Measurements from ENCODE around the gene CRYBG3. TPM values are rescaled to one million over a fixed set of nuclear protein-coding genes. Genes with fewer than 3 reads are reported as not detected.

The CRYBG3 gene
- total RNA-seq, 1 experiment from 2014 or later, result 5.9 TPM

DNA sequence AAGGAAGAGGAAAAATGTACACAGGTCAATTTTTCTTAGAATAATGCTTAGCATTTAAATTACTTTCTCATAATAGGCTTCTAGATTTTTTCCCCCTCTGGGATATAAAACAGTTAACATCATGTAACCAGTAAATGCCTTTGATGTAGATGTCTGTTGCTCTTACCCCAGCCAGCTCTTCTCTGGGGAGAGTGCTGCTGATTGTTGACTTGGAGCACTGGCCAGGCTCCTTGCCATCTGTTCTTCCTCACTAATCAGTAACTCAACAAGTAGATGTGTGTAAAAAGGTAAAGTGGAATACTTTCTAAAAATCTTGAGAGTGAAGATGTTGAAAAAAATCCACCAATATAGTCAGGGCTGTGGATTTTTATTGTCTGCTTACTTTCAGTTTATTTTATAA lies 108.2 kb downstream of the CRYBG3 start:
- H2BK12ac ChIP-seq (ENCODE audit: insufficient read length, low read depth, low read length), result no peak overlapping the region
- DNase-seq, result no peak
- peak overlapping the region in 1 of 3 experiments; percentile 29; a peak in 1 of 7 replicates for H3K27ac Mint-ChIP-seq

More for the DNA sequence above, 108.2 kb downstream of the CRYBG3 start:
- H2BK5ac ChIP-seq (ENCODE audit: insufficient read length, low read length), result no peak overlapping the region
- H3K27me3 ChIP-seq (ENCODE audit: insufficient read depth, low read length), result no peaks in the 10 kb centered on the region
- H3K79me2 ChIP-seq (ENCODE audit: insufficient read depth, low read length), result no peaks in the 10 kb centered on the region
- no peak overlapping the region for H2BK20ac ChIP-seq (ENCODE audit: low read depth, low read length, poor library complexity, severe bottlenecking)
- H2BK15ac ChIP-seq (ENCODE audit: low read depth, low read length), result no peak overlapping the region
- H3K4me2 ChIP-seq (ENCODE audit: insufficient read depth, insufficient read length, low read length), result no peak overlapping the region
- H3K18ac ChIP-seq (ENCODE audit: insufficient read length, low read depth, low read length), result no peak overlapping the region
- H3K56ac ChIP-seq (ENCODE audit: insufficient read length, low read depth, low read length), result no peak overlapping the region
- Mint-ChIP-seq H3K4me1 (no peaks in the 10 kb centered on the region), H3K9me3 (no peaks in the 10 kb centered on the region), H3K36me3 (ENCODE audit: insufficient read depth in 1 of 3, low read depth in 3 of 3) (peaks cover 0 to 3% (median 0%) of the 10 kb centered on the region in 3 experiments; a peak in 2 of 7 replicates), H3K27me3 (ENCODE audit: low read depth) (no peaks in the 10 kb centered on the region), H3K4me3 (no peak overlapping the region)
- H3T11ph ChIP-seq (ENCODE audit: low read length), result no peak overlapping the region
- no peaks in the 10 kb centered on the region for H3K9me3 ChIP-seq (ENCODE audit: control insufficient read depth, low read depth, low read length)
- no peak overlapping the region for H3K4ac ChIP-seq (ENCODE audit: low read depth, low read length)
- H3K23me2 ChIP-seq (ENCODE audit: insufficient read length, low read depth, low read length, poor library complexity, severe bottlenecking), result no peaks in the 10 kb centered on the region
- H3K27ac ChIP-seq (ENCODE audit: insufficient read length, low read depth, low read length), result no peak overlapping the region
- H3K79me1 ChIP-seq (ENCODE audit: insufficient read depth, low read depth, low read length, poor library complexity, severe bottlenecking), result no peaks in the 10 kb centered on the region
- H2AK5ac ChIP-seq (ENCODE audit: insufficient read length, low read length), result no peak overlapping the region
- no peak overlapping the region for H2BK120ac ChIP-seq (ENCODE audit: low read depth, low read length, poor library complexity, severe bottlenecking)
- H3K9ac ChIP-seq (ENCODE audit: extremely low read depth, insufficient read length, low read length), result no peak overlapping the region
- H3K14ac ChIP-seq (ENCODE audit: insufficient read depth, low read length), result no peak overlapping the region
- H3K4me1 ChIP-seq (ENCODE audit: insufficient read depth, low read length), result no peaks in the 10 kb centered on the region
- H4K20me1 ChIP-seq (ENCODE audit: control insufficient read depth, insufficient read depth, insufficient read length), result no peaks in the 10 kb centered on the region
- TF ChIP-seq, protein P1, sequence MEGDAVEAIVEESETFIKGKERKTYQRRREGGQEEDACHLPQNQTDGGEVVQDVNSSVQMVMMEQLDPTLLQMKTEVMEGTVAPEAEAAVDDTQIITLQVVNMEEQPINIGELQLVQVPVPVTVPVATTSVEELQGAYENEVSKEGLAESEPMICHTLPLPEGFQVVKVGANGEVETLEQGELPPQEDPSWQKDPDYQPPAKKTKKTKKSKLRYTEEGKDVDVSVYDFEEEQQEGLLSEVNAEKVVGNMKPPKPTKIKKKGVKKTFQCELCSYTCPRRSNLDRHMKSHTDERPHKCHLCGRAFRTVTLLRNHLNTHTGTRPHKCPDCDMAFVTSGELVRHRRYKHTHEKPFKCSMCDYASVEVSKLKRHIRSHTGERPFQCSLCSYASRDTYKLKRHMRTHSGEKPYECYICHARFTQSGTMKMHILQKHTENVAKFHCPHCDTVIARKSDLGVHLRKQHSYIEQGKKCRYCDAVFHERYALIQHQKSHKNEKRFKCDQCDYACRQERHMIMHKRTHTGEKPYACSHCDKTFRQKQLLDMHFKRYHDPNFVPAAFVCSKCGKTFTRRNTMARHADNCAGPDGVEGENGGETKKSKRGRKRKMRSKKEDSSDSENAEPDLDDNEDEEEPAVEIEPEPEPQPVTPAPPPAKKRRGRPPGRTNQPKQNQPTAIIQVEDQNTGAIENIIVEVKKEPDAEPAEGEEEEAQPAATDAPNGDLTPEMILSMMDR (conservative IDR thresholded peaks at IDR 0.05), result no peak
- no peak overlapping the region for H3K23ac ChIP-seq (ENCODE audit: insufficient read length, low read depth, low read length)
- no peak overlapping the region for H4K5ac ChIP-seq (ENCODE audit: insufficient read length, low read depth, low read length)
- H4K91ac ChIP-seq (ENCODE audit: insufficient read length, low read depth, low read length), result no peak overlapping the region
- no peak overlapping the region for H2AFZ ChIP-seq (ENCODE audit: low read length)
- no peak overlapping the region for H4K8ac ChIP-seq (replicated peaks; ENCODE audit: insufficient read length, low read depth, low read length)

Data from H9 (cell line).